ENCODE measurements around the gene FTH1.

FTH1 gene

DNA sequence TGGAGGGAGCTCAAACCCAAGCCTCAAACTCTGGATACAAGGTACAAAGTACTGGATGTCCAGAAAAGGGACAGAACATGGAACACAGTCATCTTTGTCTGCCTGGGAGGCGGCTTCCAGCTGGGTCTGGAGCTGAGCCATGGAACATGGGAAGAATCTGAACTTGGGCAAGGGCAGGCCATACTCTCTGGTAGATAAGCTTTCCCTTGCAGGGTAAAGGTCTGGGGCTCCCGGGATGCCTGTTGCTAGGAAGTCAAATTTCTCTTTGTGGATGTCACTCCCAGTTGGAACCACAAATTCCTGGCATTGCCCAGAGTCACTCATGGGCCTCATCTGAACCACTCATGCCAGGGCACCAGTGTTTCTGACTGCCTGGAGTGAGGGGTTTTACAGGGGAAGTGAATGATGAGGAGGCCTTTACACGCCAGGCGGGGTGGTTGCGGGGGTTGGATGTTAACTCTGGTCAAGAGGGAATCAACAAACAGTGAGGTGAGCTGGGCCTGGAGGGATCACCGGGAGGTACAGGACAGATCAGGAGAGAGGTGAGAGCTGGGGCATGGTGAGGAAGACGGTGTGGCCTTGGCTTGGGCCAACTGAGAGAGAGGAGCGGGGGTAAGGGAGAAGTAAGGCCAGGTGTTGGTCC is 5.7 kb downstream of the FTH1 start:
- H3K27me3 ChIP-seq (ENCODE audit: insufficient read depth, low read length), result no peaks in the 10 kb centered on the region
- no peak overlapping the region for H2AFZ ChIP-seq (ENCODE audit: low read length)
- H3K9ac ChIP-seq (ENCODE audit: low read length), result no peak overlapping the region
- peaks cover 6% of the 10 kb centered on the region for H3K79me2 ChIP-seq (ENCODE audit: insufficient read depth, low read length)
- H3K36me3 ChIP-seq (ENCODE audit: insufficient read depth, low read length), result peaks cover 33% of the 10 kb centered on the region
- H3K4me3 ChIP-seq (ENCODE audit: low read depth, low read length, poor library complexity, severe bottlenecking), result no peak overlapping the region
- TF ChIP-seq CTCF (IDR thresholded peaks at IDR 0.05; ENCODE audit: low read length), result no peak
- no peaks in the 10 kb centered on the region for H3K9me2 ChIP-seq (ENCODE audit: low read depth, low read length)
- no peaks in the 10 kb centered on the region for H3K9me3 ChIP-seq (ENCODE audit: low read length)
- no peak overlapping the region for H3K4me2 ChIP-seq (ENCODE audit: low read length)
- no peak overlapping the region for H3K27ac ChIP-seq (ENCODE audit: low read depth, low read length, poor library complexity, severe bottlenecking)
- H3F3A ChIP-seq (ENCODE audit: insufficient read depth, low read length), result no peaks in the 10 kb centered on the region
- H4K20me1 ChIP-seq (ENCODE audit: insufficient read depth, low read length), result no peaks in the 10 kb centered on the region
- peaks cover 37% of the 10 kb centered on the region for H3K4me1 ChIP-seq (ENCODE audit: insufficient read depth, low read length, severe bottlenecking)

GRCh38 chr11:61960532-61960931 is 6.9 kb downstream of the FTH1 start:
- Histone ChIP-seq H2AFZ (ENCODE audit: low read length) (no peak overlapping the region), H3K36me3 (ENCODE audit: insufficient read depth, low read length) (peaks cover 30% of the 10 kb centered on the region), H3K4me1 (ENCODE audit: insufficient read depth, low read length, severe bottlenecking) (peaks cover 27% of the 10 kb centered on the region), H3K9me2 (ENCODE audit: low read depth, low read length) (no peaks in the 10 kb centered on the region), H3K27ac (ENCODE audit: low read depth, low read length, poor library complexity, severe bottlenecking) (no peak overlapping the region), H4K20me1 (ENCODE audit: insufficient read depth, low read length) (no peaks in the 10 kb centered on the region), H3K79me2 (ENCODE audit: insufficient read depth, low read length) (no peaks in the 10 kb centered on the region), H3K9ac (ENCODE audit: low read length) (no peak overlapping the region), H3K27me3 (ENCODE audit: insufficient read depth, low read length) (no peaks in the 10 kb centered on the region), H3F3A (ENCODE audit: insufficient read depth, low read length) (no peaks in the 10 kb centered on the region), H3K9me3 (ENCODE audit: low read length) (no peaks in the 10 kb centered on the region), H3K4me3 (ENCODE audit: low read depth, low read length, poor library complexity, severe bottlenecking) (no peak overlapping the region), H3K4me2 (ENCODE audit: low read length) (no peak overlapping the region)
- no peak for TF ChIP-seq EZH2 (IDR thresholded peaks at IDR 0.05; ENCODE audit: borderline replicate concordance, low read length)
- TF ChIP-seq CTCF (IDR thresholded peaks at IDR 0.05; ENCODE audit: low read length), result no peak

- H3K79me2 ChIP-seq (ENCODE audit: insufficient read depth, low read length), result no peaks in the 10 kb centered on the region
- H3K4me2 ChIP-seq (ENCODE audit: low read length), result no peak overlapping the region
- H3K9me2 ChIP-seq (ENCODE audit: low read depth, low read length), result no peaks in the 10 kb centered on the region
- peaks cover 18% of the 10 kb centered on the region for H3K4me1 ChIP-seq (ENCODE audit: insufficient read depth, low read length, severe bottlenecking)
- no peak overlapping the region for H2AFZ ChIP-seq (ENCODE audit: low read length)
- H4K20me1 ChIP-seq (ENCODE audit: insufficient read depth, low read length), result no peaks in the 10 kb centered on the region
- no peaks in the 10 kb centered on the region for H3K27me3 ChIP-seq (ENCODE audit: insufficient read depth, low read length)
- no peak overlapping the region for H3K4me3 ChIP-seq (ENCODE audit: low read depth, low read length, poor library complexity, severe bottlenecking)
- no peak overlapping the region for H3K9ac ChIP-seq (ENCODE audit: low read length)
- peaks cover 22% of the 10 kb centered on the region for H3K36me3 ChIP-seq (ENCODE audit: insufficient read depth, low read length)
- H3K9me3 ChIP-seq (ENCODE audit: low read length), result no peaks in the 10 kb centered on the region
- H3K27ac ChIP-seq (ENCODE audit: low read depth, low read length, poor library complexity, severe bottlenecking), result no peak overlapping the region
- H3F3A ChIP-seq (ENCODE audit: insufficient read depth, low read length), result no peaks in the 10 kb centered on the region
- TF ChIP-seq CTCF (IDR thresholded peaks at IDR 0.05; ENCODE audit: low read length) (no peak), EZH2 (IDR thresholded peaks at IDR 0.05; ENCODE audit: borderline replicate concordance, low read length) (no peak)
Observed at GRCh38 chr11:61959678-61960077, 7.8 kb downstream of the FTH1 start.
